SKM-1 treated with dmso at 0.1 percent for 144 hours (cell line): Measurements from ENCODE around the gene ZNF574.
"Not testable (repeated sequence)": the region's sequence is repeated elsewhere in the genome, so short reads cannot be mapped to it uniquely, and the experiment has no call there.

Experiments
- DNase-seq: peaks from one replicate; lab custom pipeline; 2025; ENCODE audit not compliant: unreplicated experiment; lab: John Stamatoyannopoulos, UW

ZNF574 gene

DNA sequence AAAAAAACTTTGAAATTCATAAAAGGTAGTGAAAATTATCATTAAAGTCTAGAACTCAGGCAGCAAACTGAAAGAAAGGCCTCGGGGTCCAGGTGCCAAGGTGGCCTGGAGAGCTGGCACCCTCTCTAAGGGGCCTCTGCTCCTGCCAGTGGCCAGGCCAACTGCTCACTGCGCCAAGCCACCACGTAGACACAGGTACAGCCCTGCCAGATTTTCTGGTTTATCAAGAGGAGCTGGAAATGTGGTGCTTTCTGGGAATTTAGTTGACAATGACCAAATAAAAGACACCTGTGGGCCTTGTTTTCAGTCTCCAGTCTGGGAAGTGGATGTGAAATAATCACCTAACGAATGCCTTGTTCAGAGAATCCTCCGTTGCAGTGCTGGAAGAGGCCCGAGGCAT is 22.8 kb downstream of the ZNF574 start:
- no peak for DNase-seq

DNA sequence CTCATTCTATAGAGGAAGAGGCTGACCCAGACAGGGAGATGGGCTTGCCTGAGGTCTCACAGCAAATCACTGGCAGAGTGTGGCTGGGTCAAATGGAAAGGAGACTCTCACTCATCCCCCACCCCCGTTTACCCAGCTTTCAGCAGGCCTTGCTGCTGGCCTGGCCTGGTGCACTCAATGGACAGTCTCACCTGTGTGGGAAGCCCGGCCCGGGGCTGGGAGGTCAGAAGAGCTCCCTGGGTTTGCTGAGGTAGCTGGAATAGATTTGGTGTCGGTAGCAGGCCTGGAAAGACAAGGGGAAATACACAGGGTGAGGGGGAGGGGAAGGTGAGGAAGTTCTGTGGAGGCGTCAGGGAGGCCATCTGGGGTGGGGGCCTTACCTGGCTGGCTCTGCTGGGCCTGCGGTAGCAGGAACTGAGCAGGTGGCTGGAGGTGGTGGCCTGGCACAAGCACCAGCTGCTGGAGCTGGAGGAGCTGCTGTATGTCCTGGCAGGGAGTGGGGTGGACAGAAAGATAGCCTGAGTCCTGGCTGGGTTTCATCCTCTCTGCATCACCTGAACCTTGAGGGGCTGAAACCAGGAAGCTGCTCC is 23.5 kb downstream of the ZNF574 start:
- DNase-seq = no peak

DNA sequence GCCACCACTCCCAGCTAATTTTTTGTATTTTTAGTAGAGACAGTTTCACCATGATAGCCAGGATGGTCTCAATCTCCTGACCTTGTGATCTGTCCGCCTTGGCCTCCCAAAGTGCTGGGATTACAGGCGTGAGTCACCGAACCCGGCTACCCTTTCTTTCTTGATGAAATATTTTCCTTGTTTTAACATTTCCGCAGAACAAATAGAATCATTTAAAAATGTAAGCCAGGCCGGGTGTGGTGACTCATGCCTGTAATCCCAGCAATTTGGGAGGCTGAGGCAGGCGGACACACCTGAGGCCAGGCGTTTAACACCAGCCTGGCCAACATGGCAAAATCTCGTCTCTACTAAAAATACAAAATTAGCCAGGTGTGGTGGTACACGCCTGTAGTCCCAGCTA is 24.3 kb downstream of the ZNF574 start:
- DNase-seq = not testable (repeated sequence)

DNA sequence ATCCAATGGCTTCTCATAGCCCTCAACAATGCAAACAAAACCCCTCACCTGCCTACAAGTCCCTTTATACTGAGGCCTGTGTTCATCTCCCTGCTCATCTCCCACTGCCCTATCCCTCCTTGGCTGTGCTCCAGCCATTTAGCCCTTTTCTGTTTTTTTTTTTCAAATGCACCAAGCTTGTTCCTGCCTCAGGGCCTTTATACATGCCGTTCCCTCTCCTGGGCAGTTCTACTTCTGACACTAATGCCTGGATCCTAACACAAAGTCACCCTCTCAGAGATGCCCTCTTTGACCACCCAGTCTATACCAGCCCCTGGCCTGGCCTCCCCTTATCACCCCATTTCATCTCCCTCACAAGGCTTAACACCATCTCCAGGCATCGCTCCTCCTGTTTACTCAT is 26.9 kb downstream of the ZNF574 start:
- no peak for DNase-seq

DNA sequence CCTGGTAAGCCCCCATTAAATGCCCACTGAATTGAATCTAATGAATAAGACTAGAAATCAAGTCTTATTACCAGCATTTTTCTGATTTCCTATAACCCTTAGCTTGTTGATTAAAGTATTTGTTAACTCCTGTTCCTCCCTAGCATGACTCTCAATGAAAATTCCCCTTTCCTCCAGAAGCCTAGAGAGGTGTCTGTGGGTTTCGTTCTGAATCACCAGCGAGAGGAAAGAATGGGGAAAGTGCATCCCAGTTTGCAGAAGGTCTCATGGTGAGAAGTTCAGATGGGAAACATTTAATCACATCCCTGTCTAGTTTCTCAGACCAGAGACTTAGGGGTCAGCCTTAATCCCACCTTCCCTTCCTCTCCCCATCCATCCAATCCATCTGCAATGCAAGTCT is 29.4 kb downstream of the ZNF574 start:
- DNase-seq = no peak

DNA sequence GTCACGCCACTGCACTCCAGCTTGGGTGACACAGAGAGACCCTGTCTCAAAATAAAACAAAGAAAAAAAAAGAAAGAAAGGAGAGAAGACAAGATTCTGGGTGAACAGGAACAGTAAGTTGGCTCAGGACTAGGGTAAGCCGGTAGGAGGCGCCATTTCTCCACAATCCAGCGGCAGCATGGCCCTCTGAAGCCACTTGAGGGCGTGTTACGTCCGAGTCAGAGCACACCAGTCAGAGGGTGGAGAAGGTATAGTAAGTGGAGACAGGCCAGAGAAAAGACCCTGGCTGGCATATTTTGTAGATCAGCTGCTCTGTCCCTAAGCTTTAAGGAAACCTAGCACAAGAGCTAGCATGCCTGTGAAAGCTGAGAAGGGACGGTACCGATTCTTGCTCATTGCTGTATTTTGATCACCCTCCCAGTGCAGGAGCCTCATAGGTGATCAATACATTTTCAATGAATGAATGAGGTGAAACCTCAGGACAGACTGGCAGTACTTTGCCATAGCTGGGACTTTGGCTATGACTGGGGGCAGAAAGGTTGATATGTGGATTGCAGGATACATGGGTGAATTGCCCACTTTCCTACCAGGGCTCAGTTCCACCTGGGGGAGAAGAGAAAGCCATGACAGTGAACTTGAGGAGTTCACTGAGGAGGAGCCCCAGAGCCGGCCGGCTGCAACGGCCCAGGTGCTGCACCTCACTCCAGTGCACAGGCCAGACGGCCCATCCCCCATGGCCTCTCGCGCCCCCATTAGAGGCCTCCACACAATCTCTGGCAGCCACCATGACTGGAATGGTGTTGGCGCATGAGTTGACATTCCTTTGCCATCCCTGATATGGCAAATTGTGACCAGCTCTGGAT is 32.8 kb downstream of the ZNF574 start:
- DNase-seq = peak; percentile 50

DNA sequence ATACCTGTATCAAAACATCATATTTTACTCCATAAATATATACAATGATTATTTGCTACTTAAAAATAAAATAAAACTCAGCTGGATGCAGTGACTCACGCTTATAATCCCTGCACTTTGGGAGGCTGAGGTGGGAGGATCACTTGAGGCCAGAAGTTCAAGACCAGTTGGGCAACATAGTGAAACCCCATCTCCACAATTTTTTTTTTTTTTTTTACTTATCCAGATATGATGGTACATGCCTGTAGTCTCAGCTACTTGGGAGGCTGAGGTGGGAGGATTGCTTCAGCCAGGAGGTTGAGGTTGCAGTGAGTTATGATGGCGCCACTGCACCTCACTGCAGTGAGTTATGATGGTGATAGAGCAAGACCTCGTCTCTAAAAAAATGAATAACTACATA is 33.9 kb downstream of the ZNF574 start:
- no peak for DNase-seq

DNA sequence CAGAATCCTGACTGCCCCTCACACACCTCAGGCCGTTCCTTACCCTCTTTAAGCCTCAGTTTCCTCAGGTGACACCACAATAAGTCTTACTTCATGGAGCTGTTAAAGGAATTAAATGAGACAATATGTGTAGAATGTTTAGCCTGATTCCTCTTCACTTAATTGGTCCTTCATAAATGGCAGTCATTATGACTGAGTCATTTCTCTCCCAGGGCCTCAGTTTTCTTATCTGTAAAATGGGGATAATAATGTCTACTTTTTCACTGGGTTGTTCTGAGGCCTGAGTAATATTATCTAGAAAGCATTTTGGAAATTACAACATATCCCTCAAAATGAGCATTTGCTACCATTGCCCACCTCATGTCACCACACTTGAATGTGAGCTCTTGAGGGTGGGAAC is 34.7 kb downstream of the ZNF574 start:
- DNase-seq = no peak

DNA sequence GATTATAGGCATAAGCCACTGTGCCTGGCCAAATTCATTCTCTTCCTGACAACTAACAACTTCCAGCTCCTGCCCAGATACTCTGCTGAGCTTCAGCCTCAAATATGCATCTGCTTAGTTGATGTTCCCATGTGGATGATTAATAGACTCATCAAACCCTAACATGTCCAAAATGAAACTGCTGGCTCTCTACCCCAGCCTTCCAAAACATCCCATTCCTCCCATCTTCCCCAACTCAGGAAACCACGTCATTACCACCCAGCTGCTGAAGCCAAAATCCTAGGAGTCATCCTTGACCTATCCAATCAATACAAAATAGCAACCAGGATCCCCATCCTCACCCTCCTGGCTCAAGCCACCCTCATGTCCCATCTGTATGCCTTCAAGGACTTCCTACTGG is 35.4 kb downstream of the ZNF574 start:
- no peak for DNase-seq

DNA sequence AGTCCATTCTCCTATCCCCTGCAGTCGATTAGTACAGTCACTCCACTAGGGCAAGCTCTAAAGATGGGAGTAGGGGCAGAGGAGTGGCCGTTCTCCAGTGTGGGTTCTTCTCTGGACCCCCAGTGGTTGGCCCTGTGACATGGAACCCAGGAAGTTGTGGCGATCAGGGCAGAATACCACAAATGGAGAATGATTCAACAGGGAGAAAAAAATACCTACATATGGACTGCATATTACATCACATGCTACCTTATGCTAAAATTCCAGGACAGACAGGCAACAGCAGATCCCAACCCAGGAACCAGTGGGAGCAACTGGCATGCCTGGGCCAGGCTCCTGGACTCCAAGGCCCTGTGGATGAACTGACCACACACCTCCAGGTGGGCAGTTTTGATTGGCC is 35.8 kb downstream of the ZNF574 start:
- no peak for DNase-seq

DNA sequence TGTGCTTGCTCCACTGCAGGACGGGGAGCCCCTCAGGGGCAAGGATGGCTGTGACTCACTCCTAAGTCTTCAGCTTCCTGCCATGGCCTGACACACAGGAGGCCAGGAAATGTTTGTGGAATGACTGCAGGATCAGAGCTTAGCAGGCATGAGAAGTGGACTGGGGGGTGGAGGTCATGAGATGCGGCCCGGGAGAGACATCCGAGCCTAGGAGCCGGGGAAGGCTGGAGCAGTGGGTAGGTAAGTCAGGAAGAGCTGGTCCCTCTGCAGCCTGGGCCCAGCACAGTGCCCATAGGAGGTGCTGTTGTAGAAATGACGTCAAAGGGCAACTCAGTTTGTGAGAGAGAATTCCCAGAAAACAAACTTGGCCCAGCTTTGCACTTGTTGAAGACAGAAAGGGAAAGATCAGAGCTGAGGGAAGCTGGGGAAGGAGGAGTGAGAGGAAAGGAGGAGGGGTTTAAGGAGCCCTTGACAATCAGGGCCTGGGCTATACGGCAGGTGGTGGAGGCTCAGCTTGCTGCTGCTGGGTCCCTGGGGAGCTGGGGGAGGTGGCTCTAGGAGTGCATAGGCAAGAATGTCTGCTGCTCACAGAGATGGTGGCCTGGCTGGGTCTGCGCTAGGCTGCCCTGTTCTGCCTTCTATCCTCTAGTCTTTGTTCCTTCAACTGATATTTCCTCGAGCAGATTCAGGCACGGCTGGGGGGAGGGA is 37.8 kb downstream of the ZNF574 start:
- no peak for DNase-seq

DNA sequence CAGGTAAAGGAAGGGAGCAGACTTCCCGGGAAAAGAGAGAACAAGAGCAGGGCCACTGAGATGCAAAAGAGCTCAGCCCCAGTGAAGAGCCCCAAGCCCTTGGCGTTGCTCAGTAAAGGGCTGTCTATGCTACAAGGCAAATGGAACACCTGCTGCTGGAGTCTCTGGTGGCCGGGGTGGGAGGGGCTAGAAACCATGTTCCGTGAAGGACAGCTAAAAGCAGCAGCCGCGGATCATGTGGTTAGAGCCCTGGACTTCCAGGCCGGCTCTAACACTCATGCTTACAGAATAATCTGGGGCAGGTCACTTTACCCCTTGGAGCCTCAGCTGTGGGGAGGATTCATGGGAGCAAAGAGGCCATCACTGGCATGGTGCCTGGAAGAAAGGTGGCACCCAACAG is 38.4 kb downstream of the ZNF574 start:
- no peak for DNase-seq

DNA sequence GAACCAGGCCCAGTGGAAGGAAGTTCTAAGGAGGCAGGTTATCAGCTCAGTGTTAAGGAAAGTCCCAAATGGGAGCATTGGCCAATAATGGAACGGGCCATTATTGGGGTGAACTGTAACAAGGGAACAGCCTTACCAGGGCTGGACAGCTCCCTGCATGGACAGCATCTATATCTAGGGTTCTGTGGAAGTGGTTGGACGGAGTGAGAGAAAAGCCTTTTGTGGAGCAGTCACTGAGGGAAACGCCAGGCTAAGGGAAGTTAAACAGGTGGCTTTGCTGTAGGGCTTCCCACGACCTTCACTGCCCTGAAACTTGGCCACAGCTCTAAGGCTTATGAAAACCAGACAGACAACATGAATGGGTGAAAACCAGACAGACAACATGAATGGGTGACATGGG is 39.3 kb downstream of the ZNF574 start:
- DNase-seq = no peak

DNA sequence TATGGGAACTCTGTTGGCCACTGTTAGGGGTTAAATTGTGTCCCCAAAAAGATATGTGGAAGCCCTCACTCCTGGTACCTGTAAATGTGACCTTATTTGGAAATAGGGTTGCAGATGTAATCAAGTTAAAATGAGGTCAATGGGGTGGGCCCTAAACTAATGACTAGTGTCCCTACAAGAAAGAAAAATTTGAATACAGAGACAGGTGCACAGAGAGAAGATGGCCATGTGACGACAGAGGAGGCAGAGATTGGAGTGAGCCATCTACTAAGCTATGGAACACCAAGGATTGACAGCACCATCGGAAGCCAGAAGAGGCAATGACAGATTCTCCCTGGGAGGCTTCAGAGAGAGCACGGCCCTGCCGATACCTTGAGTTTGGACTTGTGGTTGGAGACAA is 39.7 kb downstream of the ZNF574 start:
- DNase-seq = no peak

DNA sequence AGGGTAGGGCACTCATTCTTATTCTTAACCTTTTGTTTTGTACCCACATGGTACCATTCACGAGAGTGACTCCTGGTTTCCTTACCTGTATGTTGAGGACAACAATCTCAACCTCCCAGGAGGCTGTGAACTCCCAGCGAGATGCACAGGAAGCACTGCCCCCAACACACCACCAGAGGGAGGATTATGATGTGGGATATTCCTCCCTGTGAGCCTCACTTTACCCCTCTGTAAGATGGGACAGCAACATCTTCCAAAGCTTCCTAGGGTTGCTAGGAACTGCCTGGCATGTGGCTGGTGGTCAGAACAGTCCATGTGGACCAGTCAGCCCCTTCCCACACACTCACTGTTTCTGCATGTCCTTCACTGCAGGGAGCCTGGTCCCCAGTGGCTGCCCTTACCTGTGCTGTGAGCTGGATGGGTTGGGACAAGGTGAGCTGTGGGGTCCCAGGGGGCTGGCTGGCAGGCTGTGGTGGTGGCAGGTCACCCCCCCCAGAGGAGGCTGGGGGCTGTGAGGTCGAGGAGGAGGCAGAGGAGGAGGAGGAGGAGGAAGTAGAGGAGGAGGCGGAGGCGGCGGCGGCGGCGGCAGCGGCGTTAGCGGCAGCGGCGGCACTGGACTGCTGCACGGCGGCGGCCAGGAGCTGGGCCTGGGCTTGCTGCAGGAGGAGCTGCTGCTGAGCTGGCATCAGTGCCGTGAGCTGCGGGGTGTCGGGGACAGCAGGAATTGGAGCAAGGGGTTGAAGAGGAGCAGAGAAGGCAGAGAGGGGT is 40.5 kb downstream of the ZNF574 start:
- no peak for DNase-seq

DNA sequence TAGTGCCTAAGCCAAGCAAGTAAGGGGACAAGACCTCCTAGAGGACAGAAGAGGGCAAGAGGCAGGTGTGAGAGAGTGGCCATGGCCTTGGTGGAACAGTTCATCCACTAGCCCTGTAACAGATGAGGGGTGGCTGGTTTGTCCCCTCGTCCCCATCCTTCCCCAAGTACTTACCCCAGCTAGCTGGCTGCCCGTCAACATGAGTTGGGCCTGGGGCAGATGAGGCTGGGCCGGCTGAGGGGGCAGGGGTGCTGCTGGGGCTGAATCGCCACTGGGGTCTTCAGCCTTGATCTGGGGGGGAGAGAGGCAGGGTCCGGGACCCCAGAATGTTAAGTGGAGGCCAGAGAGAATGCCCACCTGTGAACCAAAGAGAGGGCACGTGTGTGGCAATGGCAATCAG is 41.1 kb downstream of the ZNF574 start:
- no peak for DNase-seq

DNA sequence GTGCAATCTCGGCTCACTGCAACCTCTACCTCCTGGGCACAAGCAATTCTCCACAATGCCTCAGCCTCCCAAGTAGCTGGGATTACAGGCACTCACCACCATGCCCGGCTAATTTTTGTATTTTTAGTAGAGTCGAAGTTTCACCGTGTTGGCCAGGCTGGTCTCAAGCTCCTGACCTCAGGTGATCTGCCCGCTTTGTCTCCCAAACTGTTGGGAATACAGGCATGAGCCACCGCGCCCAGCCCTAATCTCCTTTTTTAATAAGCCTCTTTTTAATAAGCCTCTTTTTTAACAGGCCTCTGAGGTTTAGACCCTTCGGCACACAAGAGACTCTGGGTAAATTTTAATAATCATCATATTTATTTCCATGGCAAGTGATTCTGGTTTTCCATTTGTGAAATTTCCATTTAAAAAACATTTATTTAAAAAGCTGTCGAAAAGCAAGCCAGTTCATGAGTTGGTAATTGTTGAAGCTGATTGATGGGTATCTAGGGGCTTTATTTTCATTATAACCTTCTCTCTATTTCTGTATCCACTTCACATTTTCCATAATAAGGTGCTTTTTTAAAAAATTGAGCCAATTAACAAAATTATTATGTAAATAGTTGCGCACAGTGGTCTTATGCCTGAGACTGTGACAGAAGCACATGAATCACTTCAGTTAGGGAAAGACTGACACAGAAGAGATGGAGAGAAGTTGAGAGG is 44.5 kb downstream of the ZNF574 start:
- DNase-seq = no peak

DNA sequence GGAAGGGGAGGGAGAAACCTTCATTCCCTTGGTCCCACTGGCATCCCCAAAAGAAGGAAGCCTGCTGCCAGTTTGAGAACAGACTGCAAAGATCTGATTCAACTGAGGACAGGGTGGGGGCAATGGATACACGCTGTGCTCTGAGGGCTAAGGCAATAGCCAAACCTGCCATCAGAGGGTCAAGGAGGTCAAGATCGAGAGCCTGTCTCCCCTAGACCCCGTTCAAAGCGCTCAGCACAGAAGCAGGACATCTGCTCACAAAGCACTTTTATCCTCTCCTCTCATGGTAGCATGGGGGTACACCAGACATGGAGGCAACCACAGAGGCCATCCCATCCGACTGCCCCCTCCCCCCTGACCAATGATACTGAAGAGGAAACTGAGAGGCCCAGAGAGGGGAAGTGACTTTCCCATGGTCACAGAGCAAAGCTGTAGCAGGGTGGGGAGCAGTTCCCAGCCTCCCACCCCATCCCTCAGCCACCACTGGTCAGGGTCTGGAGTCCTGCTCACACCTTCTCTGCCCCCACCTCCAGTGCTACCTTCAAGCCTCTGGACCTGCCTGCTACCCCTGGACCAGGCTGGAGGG is 45.2 kb downstream of the ZNF574 start:
- no peak for DNase-seq

DNA sequence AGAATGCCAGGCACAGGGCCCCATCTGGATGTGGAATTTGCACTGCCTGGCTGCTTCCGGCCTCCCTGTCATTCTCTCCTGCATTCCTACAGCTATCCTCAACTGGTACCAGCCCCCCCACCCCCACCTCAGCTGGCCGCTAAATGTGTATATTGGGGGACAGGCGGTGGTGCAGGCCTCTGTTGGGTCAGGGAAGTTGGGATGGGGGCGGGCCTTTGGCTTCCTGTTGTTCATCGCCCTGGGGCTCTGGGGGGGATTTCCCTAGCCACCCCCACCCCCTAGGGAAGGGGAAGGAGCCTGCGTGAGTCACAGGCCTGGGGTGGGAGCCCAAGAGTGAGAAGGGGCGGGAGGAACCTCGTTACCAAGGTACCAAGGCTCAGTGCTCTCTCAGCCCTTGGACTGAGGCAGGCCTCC is 45.7 kb downstream of the ZNF574 start:
- peak; percentile 4 for DNase-seq
